ENCODE measurements around the gene ACVR1.

The ACVR1 gene

DNA sequence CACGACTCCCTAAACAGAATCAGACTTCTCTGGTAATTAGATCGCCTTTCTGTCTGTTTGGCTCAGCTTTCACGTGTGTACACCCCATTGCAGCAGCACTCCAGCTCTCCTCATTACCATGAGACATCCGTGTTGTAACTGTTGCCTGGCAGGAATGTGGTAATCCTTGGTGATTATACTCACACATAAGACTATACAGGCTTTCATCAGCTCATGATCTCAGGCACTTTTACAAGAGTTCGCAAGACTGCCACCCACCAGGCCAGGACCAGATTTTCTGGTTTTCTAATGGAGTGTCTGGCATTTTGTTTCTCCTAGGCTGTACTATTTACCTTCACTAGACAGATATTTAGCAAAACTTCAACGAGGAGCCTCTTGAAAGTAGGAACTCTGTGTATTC lies 50.2 kb downstream of the ACVR1 start:
- DNase-seq: no peak

DNA sequence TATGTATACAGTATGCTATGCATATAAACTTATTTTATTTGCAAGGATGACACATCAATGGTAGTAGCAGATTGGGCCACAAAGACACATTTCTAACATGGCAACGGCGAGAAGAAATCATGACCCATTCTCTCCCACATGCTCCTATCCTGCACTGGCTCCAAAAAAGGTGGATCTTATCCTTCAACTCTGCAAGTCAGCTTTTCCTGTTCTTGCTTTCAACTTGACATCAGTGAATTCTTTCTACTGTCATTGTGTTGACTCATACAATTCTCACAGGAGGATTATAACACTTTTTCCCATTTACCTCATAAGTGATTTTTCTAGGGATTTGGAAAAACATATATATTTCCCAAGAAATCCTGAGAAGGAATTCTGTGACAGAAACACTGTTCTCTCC lies 53.1 kb downstream of the ACVR1 start:
- no peak for DNase-seq

DNA sequence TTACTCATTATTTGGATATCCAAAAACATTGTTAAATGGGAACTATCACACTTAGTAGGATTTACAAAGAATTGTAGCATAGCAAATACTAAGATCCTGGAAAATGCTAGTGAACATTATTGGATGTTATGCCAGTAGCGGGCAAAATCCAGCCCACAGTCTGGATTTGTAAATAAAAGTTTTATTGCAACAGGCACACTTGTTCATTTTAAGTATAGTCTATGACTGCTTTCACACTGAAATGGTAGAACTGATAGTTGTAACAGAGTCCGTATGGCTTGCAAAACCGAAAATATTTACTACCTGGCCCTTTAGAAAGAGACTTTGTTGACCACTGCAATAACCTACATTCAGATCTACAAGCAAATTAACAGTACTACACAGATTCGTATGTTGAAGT lies 53.6 kb downstream of the ACVR1 start:
- DNase-seq: no peak

DNA sequence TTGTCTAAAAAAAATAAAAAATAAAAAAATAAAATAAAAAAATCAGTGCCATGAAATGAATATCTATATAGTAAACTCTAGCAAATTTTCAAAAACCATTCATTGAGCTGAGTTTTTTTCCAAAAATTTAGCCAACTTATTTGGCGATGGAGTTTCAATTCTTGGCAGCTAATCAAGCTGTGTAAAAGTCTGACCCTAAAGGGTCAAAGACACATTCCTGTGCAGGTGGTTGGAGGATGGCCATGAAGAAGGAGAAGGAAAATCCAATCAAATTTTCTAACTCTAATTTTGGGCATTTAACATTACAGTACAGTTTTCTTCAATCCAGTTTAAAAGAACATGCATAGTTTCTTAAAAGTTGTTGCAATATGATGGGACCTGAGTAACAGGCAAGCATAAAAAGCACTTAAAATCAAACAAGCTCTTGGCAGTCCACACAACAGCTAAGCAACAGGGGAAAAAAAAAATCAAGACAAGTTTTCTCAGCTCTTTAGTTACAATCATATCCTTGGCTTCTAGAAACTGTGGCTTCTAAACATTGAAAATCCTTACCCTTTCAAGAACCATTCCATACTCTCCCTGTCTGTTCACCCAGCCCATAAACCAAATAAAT lies 54.5 kb downstream of the ACVR1 start:
- no peak for DNase-seq

DNA sequence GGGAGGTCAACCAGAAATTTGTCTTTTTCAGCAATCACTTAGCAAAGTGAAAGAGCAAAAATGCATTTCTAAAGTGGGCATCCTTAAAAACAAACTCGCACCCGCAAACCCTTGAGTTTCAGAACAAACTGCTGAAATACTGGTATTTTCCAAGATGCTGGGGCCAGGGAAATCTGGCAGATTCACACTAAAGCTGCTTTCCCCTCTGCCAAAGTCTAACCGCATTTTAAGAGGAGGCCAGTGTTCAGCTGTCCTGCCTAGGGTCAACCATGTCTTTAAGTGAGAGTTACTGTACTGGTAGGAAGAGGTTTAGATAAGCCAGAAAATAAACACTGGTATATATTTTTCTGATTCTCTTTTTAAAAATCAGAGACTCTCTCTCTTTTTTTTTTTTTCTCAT lies 55.9 kb downstream of the ACVR1 start:
- DNase-seq: no peak

DNA sequence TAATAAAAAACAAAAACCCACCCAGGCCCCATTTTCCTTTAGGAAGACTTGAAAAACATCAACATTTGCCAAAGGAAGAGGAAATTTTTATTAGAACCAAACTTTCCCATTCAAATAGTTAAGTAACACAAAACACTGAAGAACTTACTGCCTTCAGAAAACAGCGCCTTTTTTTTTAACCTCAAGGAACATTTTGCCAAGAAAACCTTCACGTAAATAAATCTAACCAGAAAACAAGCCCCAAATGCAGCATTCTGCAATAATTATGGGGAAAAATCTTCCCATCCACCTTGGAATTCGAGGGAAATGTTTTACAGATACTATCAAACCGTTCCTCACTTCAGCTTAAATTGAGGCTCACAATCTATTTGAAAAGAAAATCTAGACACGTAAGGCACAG lies 56.4 kb downstream of the ACVR1 start:
- no peak for DNase-seq

DNA sequence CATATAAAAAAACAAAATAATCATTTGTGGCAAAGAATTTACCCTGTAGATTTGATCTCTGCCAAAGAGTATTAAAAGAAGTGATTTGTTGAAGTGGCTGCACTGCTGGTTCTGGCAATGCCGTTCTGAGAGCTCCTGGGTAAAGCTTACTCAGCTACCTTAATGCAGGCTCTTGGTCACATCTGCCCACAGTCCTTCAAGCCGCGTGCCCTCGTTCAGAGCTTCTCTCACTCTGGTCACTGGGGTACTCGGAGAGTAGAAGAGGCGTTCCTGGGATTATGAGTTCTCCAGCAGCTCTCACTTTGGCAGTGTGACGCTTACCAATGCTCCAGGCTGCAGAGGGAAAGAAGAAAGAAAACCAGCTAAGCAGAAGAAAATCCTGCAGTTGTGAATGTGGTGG lies 57.9 kb downstream of the ACVR1 start:
- DNase-seq: no peak

DNA sequence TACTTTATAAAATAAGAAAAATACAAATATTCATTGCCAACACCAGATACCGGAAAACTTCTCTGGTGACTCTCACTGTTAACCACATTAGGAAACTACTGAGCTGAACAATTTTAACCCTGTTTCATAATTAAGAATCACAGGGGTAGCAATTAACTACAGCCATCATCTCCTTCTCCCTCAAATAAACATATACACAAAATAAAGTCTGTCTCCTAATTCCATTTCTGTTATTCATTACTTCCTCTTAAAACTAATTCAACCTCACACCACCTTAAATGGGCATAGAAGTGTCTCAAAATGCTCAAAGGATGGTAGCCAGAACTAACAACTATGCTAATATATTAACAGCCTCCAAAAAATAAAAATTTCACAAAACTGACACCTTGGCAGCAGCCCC lies 60.7 kb downstream of the ACVR1 start:
- no peak for DNase-seq

DNA sequence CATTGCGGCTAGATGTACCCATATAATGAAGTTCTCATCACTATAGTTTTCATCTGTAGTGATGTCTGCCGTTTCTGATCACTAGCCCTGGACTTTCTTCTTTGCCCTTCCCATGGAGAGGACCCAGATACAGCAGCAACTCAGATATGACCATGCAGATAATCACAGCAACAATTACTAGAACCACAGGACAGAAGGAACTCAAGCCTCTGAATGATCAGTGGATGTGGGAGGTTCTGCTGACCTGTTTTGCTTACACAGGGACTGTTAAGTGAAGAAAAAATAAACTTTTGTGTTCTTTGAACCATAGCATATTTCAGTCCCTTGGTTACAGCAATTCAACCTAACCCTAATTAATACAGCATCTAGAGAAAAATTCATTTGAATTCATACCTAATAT lies 62.7 kb downstream of the ACVR1 start:
- no peak for DNase-seq

DNA sequence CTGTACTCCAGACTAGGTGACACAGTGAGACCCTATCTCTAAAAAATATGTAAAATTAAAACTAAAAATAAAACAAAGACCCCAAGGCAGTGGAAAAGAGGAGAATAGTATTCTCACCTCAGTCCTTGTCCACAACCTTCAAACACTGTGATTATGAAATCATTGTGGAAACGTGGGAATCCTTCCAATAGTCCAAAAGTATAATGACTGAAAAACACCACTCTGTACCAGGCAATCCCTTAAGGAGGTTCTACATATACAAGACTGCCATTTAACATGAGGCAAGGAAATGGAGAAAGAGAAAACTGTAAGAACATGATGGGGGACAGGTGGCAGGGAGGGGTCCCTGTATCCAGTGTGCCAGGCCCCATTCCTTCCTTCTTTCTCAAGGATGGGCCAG lies 66.1 kb downstream of the ACVR1 start:
- DNase-seq: no peak

DNA sequence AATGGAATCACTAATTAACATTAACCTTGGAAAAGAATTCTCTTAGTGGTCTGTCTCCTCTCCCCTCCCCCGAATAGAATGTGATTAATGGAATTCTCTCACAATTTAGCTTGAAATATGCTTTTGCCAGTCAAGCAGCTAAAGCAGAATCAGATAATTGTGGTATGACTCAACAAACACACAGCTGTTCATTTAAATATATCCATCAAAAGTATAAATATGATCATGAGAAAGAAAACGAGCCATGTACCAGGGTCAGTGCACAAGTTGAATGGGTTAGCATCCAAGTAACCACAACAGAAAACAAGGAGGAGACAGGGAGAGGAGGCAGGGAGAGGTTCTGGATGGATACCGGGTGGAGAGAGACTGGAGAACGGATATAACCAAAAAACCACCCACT lies 66.9 kb downstream of the ACVR1 start:
- no peak for DNase-seq

DNA sequence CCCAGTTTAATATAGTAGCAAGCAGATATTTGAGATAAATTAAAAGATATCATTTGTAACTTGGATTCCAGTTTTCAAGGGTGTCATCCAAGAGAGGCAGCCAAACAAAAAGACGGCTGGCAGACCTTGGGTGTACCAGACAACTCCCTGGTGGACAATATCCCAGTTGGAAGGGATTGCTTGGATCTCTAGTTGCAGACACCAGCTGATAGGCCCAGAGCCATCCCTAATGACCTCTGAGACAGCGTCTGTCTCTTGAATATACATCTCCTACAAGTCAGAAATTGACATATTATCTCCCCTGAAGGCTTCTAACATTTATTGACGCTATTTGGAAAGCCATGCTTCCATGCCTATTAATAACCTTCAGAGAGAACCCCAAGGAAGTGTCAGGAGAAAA lies 67.7 kb downstream of the ACVR1 start:
- DNase-seq: no peak

DNA sequence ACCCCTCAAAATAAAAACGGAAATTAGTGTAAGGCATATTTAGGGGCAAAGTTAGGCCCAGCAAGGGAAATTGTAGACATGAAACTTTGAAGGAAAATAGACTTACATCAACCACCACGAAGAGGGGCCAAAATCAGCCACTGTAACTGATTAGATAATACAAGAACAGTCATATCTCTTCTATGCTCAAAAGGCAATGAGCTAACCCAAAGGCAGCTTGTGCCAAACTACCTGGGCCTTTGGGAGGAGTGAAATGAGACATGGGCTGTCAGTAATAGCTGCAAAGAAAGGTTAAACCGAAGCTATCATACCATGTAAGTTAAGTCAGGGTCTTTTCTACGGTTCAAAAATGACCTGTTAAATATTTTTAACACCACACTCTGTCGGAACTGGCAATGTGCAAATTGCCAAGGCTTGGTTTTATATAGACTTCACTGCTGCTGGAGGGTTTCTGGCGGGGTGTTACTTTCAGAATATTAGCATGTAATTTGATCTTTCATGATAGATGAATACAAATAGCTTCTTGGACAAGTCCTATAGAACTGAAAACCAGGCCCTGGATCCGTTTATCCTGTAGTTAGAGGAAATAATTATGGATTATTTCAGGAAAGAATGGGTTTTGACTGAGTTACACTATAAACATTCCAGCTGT lies 69.6 kb downstream of the ACVR1 start:
- DNase-seq: no peak

DNA sequence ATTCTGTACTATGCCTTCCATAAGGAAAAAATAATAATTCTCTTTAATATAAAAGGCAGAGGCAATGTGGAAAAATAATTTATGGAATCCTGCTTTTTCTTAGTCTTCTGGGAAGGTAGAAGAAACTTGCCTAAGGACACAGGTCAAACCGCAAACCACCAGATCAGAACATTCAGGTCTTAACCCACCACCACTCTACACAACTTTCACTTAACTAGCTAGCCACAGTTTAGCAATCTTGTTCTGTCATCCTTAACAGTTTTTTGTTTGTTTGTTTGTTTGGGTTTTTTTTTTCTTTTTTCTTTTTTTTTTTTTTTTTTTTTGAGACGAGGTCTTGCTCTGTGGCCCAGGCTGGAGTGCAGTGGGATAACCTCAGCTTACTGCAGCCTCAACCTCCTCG lies 70.6 kb downstream of the ACVR1 start:
- no peak for DNase-seq

DNA sequence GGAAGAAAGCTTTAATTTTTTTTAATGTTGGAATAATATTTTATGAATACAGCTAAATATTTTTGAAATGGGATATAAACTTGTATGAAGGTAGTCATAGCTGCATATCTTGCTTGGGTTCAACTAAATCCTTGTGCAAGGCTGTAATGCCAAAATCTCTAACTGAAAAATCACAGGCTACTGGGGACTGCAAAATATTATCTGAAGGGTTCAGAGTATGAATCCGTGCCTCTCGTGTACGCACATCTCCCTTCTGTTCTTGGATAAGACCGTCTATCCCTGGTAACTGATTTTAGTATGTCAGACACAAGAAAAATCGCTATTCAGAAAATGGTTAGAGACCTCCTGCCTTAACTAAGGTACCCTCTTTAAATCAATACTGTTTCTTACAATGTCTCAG lies 71.8 kb downstream of the ACVR1 start:
- no peak for DNase-seq

DNA sequence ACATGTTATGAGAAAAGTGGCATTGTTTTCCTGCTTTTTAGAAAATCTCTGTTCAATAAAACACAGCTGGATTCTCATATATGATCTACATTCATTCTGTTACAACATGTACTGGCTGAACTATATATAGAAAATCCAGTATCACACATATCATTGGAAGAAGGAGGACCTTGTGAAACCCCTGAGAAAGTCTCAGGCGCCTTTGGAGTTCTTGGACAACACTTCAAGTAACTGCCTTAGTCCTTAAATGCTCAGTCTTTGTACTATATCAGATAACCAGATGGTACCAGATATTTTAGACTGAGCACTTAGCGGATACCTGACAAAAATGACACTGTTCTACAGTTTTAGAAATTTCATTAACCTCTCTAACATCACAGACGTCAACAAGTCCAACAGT lies 72.2 kb downstream of the ACVR1 start:
- DNase-seq: no peak

DNA sequence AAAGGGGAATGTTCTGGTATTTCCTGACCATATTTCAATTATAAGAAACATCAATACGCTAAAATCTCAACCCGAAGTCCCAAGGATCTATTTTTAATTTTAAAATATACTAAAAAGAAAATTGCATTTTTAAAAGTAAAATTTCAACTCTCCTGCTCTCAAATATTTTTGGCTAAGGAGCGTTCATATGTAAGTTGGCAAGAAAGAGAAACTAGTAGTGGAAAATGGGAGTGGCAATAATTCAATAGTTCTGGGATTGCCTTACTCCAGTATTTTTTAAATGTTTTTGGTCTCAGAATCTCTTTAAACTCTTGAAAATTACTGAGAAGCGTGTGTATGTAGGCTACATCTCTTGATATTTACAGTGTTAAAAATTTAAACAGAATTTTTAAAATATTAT lies 72.7 kb downstream of the ACVR1 start:
- DNase-seq: no peak

DNA sequence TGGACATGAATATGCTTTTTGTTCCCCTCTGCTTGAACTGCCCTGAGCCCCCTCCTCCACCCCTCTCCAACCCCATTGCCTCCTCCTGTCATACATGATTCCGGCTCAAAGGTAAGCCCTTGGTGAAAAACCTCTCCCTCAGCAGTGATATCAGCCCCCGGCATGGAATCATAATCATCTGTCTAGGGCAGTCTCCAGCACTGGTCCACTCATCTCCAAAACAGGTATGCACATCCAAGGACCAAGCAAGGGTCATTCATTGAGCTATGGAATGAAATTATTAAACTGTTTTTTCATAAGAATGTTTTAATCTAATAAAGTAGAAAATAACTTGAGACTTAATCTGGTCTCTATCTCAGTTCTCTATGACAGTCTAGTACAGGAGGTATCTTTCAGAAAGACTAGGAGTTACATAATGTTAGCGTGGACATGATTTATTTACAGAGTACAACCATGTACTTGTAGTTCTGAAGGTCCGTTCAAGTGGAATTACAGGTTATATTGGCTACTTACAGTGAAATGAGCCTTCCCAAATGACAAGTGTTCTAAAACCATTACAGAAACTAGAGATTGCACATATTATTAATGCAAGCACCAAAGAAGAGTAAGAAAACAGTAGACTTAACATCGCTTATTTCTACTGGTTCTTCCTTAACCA lies 75.2 kb downstream of the ACVR1 start:
- no peak for DNase-seq

DNA sequence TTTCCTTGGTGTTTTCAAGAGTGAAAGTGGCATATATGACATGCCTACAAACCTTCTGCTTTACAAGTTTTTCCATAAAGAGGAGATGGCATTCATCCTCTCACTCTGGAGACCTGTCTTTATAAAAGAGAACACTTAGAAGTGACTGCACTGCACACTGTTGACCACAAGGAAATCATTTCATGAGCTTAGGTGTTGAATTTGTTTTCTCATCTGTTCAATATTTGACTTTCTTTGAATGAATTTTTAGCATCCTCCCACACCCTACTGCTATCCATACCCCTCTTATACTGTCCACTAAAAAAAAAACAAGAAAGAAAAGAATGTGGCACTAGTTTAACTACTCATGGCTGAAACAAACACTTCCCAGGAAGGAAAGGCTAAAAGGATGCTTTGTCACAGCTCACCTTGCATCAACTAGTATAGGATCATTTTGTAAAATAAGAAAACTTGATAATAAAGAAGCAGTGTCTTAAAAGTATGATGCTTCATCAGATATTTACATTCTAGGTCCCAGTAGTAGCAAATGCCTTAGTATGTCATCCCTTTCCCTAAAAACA lies 83.0 kb downstream of the ACVR1 start:
- DNase-seq: no peak

DNA sequence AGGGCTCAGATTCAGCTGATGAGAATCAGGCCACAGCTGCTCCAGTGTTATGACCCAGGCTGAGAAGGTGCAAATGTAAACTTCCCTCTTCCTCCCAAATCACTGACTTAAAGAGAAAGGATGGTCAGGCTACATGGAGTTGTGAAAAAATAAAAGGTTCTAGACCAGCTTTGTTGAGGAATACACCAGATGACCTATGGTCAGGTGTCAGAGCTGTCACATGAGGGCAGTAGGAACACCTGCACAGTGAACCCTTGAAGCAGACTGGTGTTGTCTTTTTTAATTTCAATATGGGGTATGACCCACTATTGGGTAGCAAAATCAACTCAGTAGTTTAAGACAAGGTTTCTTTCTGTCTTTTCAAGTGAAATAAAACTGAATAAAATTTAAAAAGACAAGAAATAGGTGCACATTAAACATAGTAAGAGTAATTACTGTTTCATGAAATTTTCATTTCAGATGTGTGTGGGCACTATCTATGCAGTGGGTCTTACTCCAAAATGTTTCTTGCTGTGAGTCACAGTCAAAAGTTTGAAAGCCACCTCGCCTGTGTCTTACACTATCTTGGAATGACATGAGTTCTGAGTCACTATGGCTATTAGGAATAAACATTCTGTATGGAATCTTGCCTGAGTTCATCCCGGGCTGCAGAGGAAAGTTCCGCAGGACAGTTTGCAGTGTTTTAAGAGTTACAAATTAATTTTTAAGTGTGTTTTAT lies 83.6 kb downstream of the ACVR1 start:
- DNase-seq: no peak

DNA sequence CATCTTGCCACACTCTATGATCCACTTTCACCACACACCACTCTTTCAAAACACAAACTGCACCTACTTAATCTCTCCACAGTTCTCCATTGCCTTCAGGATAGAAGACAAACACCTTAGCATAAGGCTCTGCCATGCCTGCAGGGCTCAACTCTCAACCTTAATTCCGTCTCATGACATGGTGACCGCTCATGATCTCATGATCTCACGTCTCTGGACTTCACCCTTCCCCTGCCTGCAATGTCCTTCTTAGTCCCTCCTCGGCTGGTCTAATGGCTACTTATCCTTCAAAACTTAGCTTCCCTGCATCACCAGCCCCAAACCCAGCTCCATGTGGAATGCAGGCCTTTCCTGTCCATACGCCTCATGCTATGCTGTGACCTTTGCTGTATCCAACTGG lies 85.3 kb downstream of the ACVR1 start:
- no peak for DNase-seq

DNA sequence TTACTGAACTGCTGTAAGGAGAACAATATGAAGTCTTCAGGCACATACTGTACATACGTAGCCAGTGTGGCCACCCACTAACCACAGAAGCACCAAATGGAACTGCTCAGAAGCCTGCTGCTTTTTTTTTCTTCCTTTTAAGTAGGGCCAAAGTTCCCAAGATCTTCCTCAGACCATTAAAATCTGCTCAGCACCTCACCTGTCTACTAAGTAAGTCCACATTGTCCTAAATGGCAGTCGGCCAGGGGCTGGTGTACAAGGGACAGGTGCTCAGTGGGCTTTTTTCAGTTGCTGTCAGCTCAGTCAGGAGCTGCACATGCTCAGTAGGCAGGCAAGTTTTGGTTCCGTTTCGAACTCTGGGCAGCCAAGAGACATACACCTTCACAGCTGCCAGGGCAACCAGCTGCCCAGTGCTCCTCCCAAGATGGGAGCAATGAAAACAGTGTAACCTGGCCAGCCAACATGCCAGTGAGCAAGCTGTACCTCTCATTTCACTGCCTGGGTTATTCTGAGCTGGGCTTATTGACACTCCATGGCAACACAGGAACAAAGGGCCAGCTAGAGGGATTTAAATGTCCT lies 86.1 kb downstream of the ACVR1 start:
- no peak for DNase-seq

DNA sequence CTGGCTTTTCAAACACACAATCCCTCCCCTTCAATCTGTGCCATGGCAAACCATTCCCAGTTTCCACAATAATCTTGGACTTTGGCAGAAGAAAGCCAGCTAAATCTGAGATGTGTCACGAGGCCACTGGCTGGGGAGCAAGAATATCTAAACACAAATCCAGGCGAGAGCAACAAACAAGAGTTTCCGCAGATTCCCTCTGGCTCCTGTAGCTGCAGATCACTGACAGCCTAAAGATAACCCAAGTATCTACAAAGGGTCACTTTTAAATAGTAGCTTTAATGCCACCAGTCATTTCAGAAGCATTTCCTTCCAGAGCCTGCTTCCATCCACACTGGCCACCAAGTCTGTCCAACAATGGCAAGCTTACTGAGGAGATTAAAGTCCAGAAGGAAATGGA lies 86.9 kb downstream of the ACVR1 start:
- no peak for DNase-seq
